Neural cell (in vitro differentiated cells): ENCODE data around the gene DNAJB11. TPM values are rescaled to one million over a fixed set of nuclear protein-coding genes. Genes with fewer than 3 reads are reported as not detected.
"Not testable (repeated sequence)": the region's sequence is repeated elsewhere in the genome, so short reads cannot be mapped to it uniquely, and the experiment has no call there.

ENCODE experiments used
- H2AFZ ChIP-seq: fragments of 200-600, 300-800 bp; sonication (generic), shearing (Covaris generic); 2 replicates; pipeline ENCODE4 v1.6.0; 2014; ENCODE audit warnings: low read depth, mild to moderate bottlenecking, antibody characterized with exemption, low read length, moderate library complexity
- H3F3A ChIP-seq: fragments of 200-600 bp; shearing (Covaris generic); 2 replicates; pipeline ENCODE4 v1.6.1; 2016; ENCODE audit warnings: mild to moderate bottlenecking, moderate library complexity, mixed read lengths, antibody characterized with exemption, low read length; ENCODE audit not compliant: insufficient read depth, poor library complexity, severe bottlenecking
- H3K27ac ChIP-seq: fragments of 200-600, 300-800 bp; sonication (generic), shearing (Covaris generic); 2 replicates; pipeline ENCODE4 v1.5.1; 2014; ENCODE audit warnings: mild to moderate bottlenecking, low read length, moderate library complexity
- H3K27me3 ChIP-seq: fragments of 300-800, 200-600 bp; sonication (generic), shearing (Covaris generic); 2 replicates; pipeline ENCODE4 v1.6.0; 2014; ENCODE audit warnings: mild to moderate bottlenecking, low read depth, low read length, moderate library complexity; ENCODE audit not compliant: insufficient read depth
- H3K36me3 ChIP-seq: fragments of 300-800, 200-600 bp; sonication (generic), shearing (Covaris generic); 2 replicates; pipeline ENCODE4 v1.5.1; 2014; ENCODE audit warnings: mild to moderate bottlenecking, antibody characterized with exemption, low read length, moderate library complexity; ENCODE audit not compliant: insufficient read depth
- H3K4me2 ChIP-seq: fragments of 300-800, 200-600 bp; sonication (generic), shearing (Covaris generic); 2 replicates; pipeline ENCODE4 v1.6.0; 2014; ENCODE audit warnings: mild to moderate bottlenecking, low read length
- H3K4me3 ChIP-seq: fragments of 300-800, 200-600 bp; sonication (generic), shearing (Covaris generic); 2 replicates; pipeline ENCODE4 v1.5.1; 2014; ENCODE audit warnings: mild to moderate bottlenecking, low read length, moderate library complexity
- H3K79me2 ChIP-seq: fragments of 200-600 bp; shearing (Covaris generic); replicated peaks from 2 replicates; pipeline ENCODE4 v1.6.0; 2014; ENCODE audit warnings: mild to moderate bottlenecking, low read length, moderate library complexity; ENCODE audit not compliant: insufficient read depth
- H3K9ac ChIP-seq: fragments of 300-800, 200-600 bp; sonication (generic), shearing (Covaris generic); 2 replicates; pipeline ENCODE4 v1.6.1; 2016; ENCODE audit warnings: mild to moderate bottlenecking, low read length, mixed read lengths
- H3K9me2 ChIP-seq: fragments of 200-600 bp; shearing (Covaris generic); 2 replicates; pipeline ENCODE4 v1.6.1; 2016; ENCODE audit warnings: mild to moderate bottlenecking, low read length, mixed read lengths; ENCODE audit not compliant: insufficient read depth
- H3K9me3 ChIP-seq: fragments of 200-600, 300-800 bp; sonication (generic), shearing (Covaris generic); 2 replicates; pipeline ENCODE4 v1.6.1; 2016; ENCODE audit warnings: mild to moderate bottlenecking, mixed run types, low read length, moderate library complexity, mixed read lengths
- H4K20me1 ChIP-seq: fragments of 200-600 bp; shearing (Covaris generic); 2 replicates; pipeline ENCODE4 v1.6.1; 2016; ENCODE audit warnings: mild to moderate bottlenecking, mixed run types; ENCODE audit not compliant: insufficient read depth
- EP300 ChIP-seq: fragments of 450-650 bp; conservative IDR thresholded peaks from 2 replicates; pipeline ENCODE4 v1.6.1; 2014; ENCODE audit warnings: antibody characterized with exemption, mild to moderate bottlenecking, moderate library complexity; ENCODE audit not compliant: poor library complexity, severe bottlenecking
- EZH2 ChIP-seq: fragments of 200-600, 300-800 bp; shearing (Covaris generic), sonication (generic); IDR thresholded peaks from 2 replicates; pipeline ENCODE4 v1.6.1; 2014; ENCODE audit warnings: antibody characterized with exemption, low read length, borderline replicate concordance, mild to moderate bottlenecking; ENCODE audit not compliant: insufficient read depth, poor library complexity, severe bottlenecking
- MXI1 ChIP-seq: fragments of 450-650 bp; conservative IDR thresholded peaks from 2 replicates; pipeline ENCODE4 v1.6.1; 2014; ENCODE audit warnings: antibody characterized with exemption, mild to moderate bottlenecking; ENCODE audit not compliant: poor library complexity, severe bottlenecking
- POLR2AphosphoS5 ChIP-seq: IDR thresholded peaks from 2 replicates; pipeline ENCODE4 v1.6.1; 2012
- RAD21 ChIP-seq: fragments of 450-650 bp; conservative IDR thresholded peaks from 2 replicates; pipeline ENCODE4 v1.6.1; 2014; ENCODE audit warnings: antibody characterized with exemption, mild to moderate bottlenecking, moderate library complexity
- SMC3 ChIP-seq: fragments of 450-650 bp; conservative IDR thresholded peaks from 2 replicates; pipeline ENCODE4 v1.6.1; 2014; ENCODE audit warnings: antibody characterized with exemption, mild to moderate bottlenecking, moderate library complexity; ENCODE audit not compliant: poor library complexity
- TAF1 ChIP-seq: IDR thresholded peaks from 2 replicates; pipeline ENCODE4 v1.6.1; 2012; ENCODE audit warnings: low read depth
- polyA plus RNA-seq: library from polyadenylated mRNA; depleted of rRNA; stranded (reverse); fragments of >200 nt; gene quantifications from 2 replicates; pipeline ENCODE4 v1.2.3, GENCODE V29; 2014
- TF ChIP-seq, protein P1 (sequence below): fragments of 450-650 bp; IDR thresholded peaks from 2 replicates; pipeline ENCODE4 v1.5.1; 2014; ENCODE audit warnings: antibody characterized with exemption, mild to moderate bottlenecking, moderate library complexity; ENCODE audit not compliant: poor library complexity, severe bottlenecking
- TF ChIP-seq, protein P2 (sequence below): IDR thresholded peaks from 2 replicates; pipeline ENCODE4 v1.6.1; 2012; ENCODE audit warnings: borderline replicate concordance

Gene DNAJB11
- polyA plus RNA-seq, 1 donor from 2014 or later, result 108 TPM

GRCh38 chr3:186530415-186530814, 40.1 kb upstream of the DNAJB11 start:
- Histone ChIP-seq H3K27me3 (no peaks in the 10 kb centered on the region), H3K9me3 (no peaks in the 10 kb centered on the region), H3K27ac (no peak overlapping the region), H3K4me3 (no peak overlapping the region), H3K79me2 (no peaks in the 10 kb centered on the region), H3K9me2 (no peaks in the 10 kb centered on the region), H3F3A (no peaks in the 10 kb centered on the region), H2AFZ (no peak overlapping the region), H3K9ac (no peak overlapping the region), H4K20me1 (no peaks in the 10 kb centered on the region), H3K36me3 (no peaks in the 10 kb centered on the region), H3K4me2 (no peak overlapping the region)
- TF ChIP-seq, protein P1, sequence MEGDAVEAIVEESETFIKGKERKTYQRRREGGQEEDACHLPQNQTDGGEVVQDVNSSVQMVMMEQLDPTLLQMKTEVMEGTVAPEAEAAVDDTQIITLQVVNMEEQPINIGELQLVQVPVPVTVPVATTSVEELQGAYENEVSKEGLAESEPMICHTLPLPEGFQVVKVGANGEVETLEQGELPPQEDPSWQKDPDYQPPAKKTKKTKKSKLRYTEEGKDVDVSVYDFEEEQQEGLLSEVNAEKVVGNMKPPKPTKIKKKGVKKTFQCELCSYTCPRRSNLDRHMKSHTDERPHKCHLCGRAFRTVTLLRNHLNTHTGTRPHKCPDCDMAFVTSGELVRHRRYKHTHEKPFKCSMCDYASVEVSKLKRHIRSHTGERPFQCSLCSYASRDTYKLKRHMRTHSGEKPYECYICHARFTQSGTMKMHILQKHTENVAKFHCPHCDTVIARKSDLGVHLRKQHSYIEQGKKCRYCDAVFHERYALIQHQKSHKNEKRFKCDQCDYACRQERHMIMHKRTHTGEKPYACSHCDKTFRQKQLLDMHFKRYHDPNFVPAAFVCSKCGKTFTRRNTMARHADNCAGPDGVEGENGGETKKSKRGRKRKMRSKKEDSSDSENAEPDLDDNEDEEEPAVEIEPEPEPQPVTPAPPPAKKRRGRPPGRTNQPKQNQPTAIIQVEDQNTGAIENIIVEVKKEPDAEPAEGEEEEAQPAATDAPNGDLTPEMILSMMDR, result no peak
- TF ChIP-seq SMC3 (no peak), EZH2 (no peak), POLR2AphosphoS5 (no peak), MXI1 (no peak), TAF1 (no peak), EP300 (no peak), RAD21 (no peak)
- TF ChIP-seq, protein P2, sequence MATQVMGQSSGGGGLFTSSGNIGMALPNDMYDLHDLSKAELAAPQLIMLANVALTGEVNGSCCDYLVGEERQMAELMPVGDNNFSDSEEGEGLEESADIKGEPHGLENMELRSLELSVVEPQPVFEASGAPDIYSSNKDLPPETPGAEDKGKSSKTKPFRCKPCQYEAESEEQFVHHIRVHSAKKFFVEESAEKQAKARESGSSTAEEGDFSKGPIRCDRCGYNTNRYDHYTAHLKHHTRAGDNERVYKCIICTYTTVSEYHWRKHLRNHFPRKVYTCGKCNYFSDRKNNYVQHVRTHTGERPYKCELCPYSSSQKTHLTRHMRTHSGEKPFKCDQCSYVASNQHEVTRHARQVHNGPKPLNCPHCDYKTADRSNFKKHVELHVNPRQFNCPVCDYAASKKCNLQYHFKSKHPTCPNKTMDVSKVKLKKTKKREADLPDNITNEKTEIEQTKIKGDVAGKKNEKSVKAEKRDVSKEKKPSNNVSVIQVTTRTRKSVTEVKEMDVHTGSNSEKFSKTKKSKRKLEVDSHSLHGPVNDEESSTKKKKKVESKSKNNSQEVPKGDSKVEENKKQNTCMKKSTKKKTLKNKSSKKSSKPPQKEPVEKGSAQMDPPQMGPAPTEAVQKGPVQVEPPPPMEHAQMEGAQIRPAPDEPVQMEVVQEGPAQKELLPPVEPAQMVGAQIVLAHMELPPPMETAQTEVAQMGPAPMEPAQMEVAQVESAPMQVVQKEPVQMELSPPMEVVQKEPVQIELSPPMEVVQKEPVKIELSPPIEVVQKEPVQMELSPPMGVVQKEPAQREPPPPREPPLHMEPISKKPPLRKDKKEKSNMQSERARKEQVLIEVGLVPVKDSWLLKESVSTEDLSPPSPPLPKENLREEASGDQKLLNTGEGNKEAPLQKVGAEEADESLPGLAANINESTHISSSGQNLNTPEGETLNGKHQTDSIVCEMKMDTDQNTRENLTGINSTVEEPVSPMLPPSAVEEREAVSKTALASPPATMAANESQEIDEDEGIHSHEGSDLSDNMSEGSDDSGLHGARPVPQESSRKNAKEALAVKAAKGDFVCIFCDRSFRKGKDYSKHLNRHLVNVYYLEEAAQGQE, result no peak

- not testable (repeated sequence) for H4K20me1 ChIP-seq, H3K9me2 ChIP-seq, H3K4me2 ChIP-seq, H3K27ac ChIP-seq, H3K9ac ChIP-seq, H3K27me3 ChIP-seq, H3K36me3 ChIP-seq, H3F3A ChIP-seq, H3K79me2 ChIP-seq, H3K4me3 ChIP-seq, H3K9me3 ChIP-seq, H2AFZ ChIP-seq
These were observed 38.8 kb upstream of the DNAJB11 start for GRCh38 chr3:186531694-186532093.

GRCh38 chr3:186532598-186533072, 37.9 kb upstream of the DNAJB11 start:
- Histone ChIP-seq H4K20me1 (no peaks in the 10 kb centered on the region), H3K9ac (no peak overlapping the region), H3K4me3 (no peak overlapping the region), H3K9me3 (no peaks in the 10 kb centered on the region), H3K4me2 (no peak overlapping the region), H3K9me2 (no peaks in the 10 kb centered on the region), H3K27me3 (no peaks in the 10 kb centered on the region), H3K36me3 (no peaks in the 10 kb centered on the region), H3K79me2 (no peaks in the 10 kb centered on the region), H2AFZ (no peak overlapping the region), H3F3A (no peaks in the 10 kb centered on the region), H3K27ac (no peak overlapping the region)
- no peak for TF ChIP-seq TAF1
- TF ChIP-seq, protein P1, result no peak
